ENCODE results near the gene SPO11.

DNA sequence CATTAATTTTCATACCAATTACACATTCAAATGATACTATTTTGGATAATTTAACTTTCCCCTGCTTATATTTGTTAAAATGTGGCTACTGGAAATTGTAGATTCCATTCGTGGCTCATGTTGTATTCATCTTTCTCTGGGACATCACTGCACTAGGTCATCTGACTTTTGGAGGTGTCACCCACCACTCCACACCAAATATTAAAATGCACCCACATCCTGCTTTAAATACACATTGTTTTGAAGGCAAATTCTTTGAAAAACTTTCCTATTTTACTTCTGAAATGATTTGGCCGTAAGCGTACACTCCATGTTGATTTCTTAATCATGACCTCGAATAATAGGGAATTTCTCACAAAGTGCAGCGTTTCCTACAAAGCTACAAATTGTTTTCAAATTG lies 52.9 kb downstream of the SPO11 start:
- TF ChIP-seq EZH2 (IDR thresholded peaks at IDR 0.05; ENCODE audit: low read length) = no peak
- TF ChIP-seq, protein P1, sequence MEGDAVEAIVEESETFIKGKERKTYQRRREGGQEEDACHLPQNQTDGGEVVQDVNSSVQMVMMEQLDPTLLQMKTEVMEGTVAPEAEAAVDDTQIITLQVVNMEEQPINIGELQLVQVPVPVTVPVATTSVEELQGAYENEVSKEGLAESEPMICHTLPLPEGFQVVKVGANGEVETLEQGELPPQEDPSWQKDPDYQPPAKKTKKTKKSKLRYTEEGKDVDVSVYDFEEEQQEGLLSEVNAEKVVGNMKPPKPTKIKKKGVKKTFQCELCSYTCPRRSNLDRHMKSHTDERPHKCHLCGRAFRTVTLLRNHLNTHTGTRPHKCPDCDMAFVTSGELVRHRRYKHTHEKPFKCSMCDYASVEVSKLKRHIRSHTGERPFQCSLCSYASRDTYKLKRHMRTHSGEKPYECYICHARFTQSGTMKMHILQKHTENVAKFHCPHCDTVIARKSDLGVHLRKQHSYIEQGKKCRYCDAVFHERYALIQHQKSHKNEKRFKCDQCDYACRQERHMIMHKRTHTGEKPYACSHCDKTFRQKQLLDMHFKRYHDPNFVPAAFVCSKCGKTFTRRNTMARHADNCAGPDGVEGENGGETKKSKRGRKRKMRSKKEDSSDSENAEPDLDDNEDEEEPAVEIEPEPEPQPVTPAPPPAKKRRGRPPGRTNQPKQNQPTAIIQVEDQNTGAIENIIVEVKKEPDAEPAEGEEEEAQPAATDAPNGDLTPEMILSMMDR (optimal IDR thresholded peaks at IDR 0.05 in 1 of 3, IDR thresholded peaks at IDR 0.05 in 1 of 3, conservative IDR thresholded peaks at IDR 0.05 in 1 of 3; ENCODE audit: extremely low read depth in 1 of 3, insufficient read depth in 2 of 3, low read length in 3 of 3) = no peak
